ENCODE data around the gene DLGAP4.

Gene DLGAP4

DNA sequence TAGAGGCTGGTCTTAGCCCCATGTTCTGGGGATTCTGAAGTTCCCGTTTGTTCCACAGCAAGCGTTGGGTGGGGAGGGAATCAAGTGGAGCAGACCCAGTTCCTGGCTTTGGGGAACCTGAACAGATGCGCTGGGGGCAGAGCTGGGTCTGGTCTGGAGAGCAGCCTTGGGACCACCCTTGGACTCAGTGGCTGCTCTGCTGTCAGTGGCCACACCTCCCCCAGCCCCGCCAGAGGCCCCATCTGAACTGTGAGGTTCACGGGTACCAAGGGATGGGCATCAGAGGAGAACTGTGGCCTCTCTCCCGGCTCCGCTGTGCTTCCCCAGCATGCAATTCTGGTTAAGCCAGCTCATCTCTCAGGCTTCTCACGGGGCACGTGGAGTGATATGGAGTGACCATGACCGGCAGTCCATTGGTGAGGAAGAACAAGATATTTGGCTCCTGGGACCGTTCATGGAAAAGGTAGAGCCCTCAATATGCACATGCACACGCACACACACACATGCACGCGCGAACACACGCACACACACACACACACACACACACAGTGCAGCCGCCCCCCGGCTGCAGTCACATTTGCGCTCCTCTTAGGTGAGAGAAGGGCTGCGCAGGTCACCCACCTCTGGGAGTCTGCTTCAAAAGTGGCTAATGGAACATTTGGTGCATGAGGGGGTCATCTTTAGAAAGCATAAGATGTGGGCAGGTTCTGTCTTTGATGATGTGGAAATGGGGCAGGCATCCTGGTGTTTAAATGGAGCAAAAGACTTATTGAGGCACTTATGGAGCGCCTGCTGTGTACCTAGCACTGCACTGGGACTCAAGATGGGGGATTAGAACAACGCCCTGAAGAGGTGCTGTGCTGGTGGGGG is 6.0 kb downstream of the DLGAP4 start:
- Histone ChIP-seq H3K9me3 (ENCODE audit: insufficient read depth, low read depth, low read length) (no peaks in the 10 kb centered on the region), H3K27me3 (ENCODE audit: insufficient read depth, low read length) (peaks cover 34% of the 10 kb centered on the region), H3K9ac (ENCODE audit: low read depth, low read length) (no peak overlapping the region), H3K27ac (ENCODE audit: low read length) (no peak overlapping the region), H3K4me3 (ENCODE audit: low read length) (no peak overlapping the region), H3K36me3 (ENCODE audit: insufficient read depth, low read depth, low read length) (no peaks in the 10 kb centered on the region), H3K4me1 (ENCODE audit: insufficient read depth, low read length) (no peaks in the 10 kb centered on the region)

GRCh38 chr20:36312724-36313441 is 6.7 kb downstream of the DLGAP4 start:
- Histone ChIP-seq H3K4me3 (ENCODE audit: low read length) (no peak overlapping the region), H3K27me3 (ENCODE audit: insufficient read depth, low read length) (peaks cover 26% of the 10 kb centered on the region), H3K36me3 (ENCODE audit: insufficient read depth, low read depth, low read length) (no peaks in the 10 kb centered on the region)

GRCh38 chr20:36313476-36313875 is 7.3 kb downstream of the DLGAP4 start:
- Histone ChIP-seq H3K27me3 (ENCODE audit: insufficient read depth, low read length) (peaks cover 20% of the 10 kb centered on the region), H3K4me3 (ENCODE audit: low read length) (no peak overlapping the region), H3K36me3 (ENCODE audit: insufficient read depth, low read depth, low read length) (no peaks in the 10 kb centered on the region), H3K9me3 (ENCODE audit: insufficient read depth, low read depth, low read length) (no peaks in the 10 kb centered on the region), H3K27ac (ENCODE audit: low read length) (no peak overlapping the region), H3K9ac (ENCODE audit: low read depth, low read length) (no peak overlapping the region), H3K4me1 (ENCODE audit: insufficient read depth, low read length) (no peaks in the 10 kb centered on the region)

More at GRCh38 chr20:36312724-36313441, 6.7 kb downstream of the DLGAP4 start:
- H3K27ac ChIP-seq (ENCODE audit: low read length), result no peak overlapping the region
- no peak overlapping the region for H3K9ac ChIP-seq (ENCODE audit: low read depth, low read length)
- H3K4me1 ChIP-seq (ENCODE audit: insufficient read depth, low read length), result no peaks in the 10 kb centered on the region
- H3K9me3 ChIP-seq (ENCODE audit: insufficient read depth, low read depth, low read length), result no peaks in the 10 kb centered on the region

DNA sequence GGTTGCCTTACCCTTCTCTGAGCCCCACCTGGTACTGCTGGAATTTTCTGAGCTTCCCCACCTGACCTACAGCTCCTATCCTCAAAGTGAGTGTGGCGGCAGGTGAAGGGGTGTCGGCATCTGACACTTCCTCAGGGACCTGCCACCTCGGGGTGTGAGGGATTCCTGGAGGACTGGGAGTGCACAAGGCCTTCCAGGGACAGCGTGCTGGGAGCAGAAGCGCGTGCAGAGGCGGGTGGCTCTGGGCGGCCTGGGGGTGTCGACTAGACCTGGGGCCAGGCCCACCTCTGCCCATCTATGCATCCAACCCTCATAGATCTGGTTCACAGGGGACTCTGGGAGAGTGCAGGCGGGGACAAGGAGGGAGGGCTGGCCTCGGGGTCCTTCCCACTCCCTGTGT is 7.8 kb downstream of the DLGAP4 start:
- Histone ChIP-seq H3K36me3 (ENCODE audit: insufficient read depth, low read depth, low read length) (no peaks in the 10 kb centered on the region), H3K27ac (ENCODE audit: low read length) (no peak overlapping the region), H3K9me3 (ENCODE audit: insufficient read depth, low read depth, low read length) (no peaks in the 10 kb centered on the region), H3K4me1 (ENCODE audit: insufficient read depth, low read length) (no peaks in the 10 kb centered on the region), H3K4me3 (ENCODE audit: low read length) (no peak overlapping the region), H3K27me3 (ENCODE audit: insufficient read depth, low read length) (peaks cover 16% of the 10 kb centered on the region; the same call in 1 of the 2 replicates), H3K9ac (ENCODE audit: low read depth, low read length) (no peak overlapping the region)

GRCh38 chr20:36314734-36315544 is 8.8 kb downstream of the DLGAP4 start:
- H3K9ac ChIP-seq (ENCODE audit: low read depth, low read length), result no peak overlapping the region
- no peaks in the 10 kb centered on the region for H3K9me3 ChIP-seq (ENCODE audit: insufficient read depth, low read depth, low read length)
- peaks cover 7% of the 10 kb centered on the region; the same call in 1 of the 2 replicates for H3K27me3 ChIP-seq (ENCODE audit: insufficient read depth, low read length)
- no peak overlapping the region for H3K4me3 ChIP-seq (ENCODE audit: low read length)
- no peaks in the 10 kb centered on the region for H3K4me1 ChIP-seq (ENCODE audit: insufficient read depth, low read length)
- H3K36me3 ChIP-seq (ENCODE audit: insufficient read depth, low read depth, low read length), result no peaks in the 10 kb centered on the region
- H3K27ac ChIP-seq (ENCODE audit: low read length), result no peak overlapping the region

DNA sequence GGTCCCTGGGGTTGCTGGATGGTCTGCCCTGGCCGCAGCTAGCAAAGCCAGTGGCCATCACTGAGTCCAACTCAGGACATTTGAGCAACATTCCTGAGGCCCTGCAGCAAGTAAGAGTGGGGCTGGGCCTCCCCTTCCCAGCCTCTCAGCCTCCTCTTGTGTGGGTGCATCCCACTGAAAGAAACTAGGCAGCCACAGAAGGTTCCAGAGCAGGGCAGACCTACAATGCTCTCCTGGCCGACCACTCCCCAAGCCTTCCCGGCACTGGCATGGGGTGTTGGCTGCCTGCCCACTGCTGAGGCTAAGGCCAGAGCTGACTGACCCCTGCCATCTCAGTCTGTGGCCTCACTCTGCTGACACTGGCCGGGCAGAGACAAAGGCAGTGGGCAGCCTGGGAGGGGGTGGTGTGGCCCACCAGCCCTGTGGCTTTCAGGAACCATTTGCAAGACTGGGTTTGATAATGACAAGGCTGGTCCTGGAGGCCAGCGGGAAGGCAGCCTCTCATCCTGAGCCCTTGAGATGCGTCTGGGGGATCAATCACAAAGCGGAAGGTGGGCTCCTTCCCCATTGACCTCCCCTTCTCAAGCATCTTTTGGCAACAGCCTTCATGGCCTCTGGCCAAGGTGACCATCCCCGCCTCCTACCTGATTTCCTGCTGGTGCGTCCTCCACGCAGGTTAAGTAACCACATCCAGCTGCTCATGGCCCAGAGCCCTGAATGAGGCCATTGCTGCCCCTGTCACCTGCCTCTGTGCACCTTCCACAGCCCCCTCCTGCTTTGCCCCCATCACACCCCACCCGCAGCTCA is 9.6 kb downstream of the DLGAP4 start:
- Histone ChIP-seq H3K9ac (ENCODE audit: low read depth, low read length) (no peak overlapping the region), H3K4me3 (ENCODE audit: low read length) (no peak overlapping the region), H3K27ac (ENCODE audit: low read length) (no peak overlapping the region), H3K4me1 (ENCODE audit: insufficient read depth, low read length) (no peaks in the 10 kb centered on the region), H3K27me3 (ENCODE audit: insufficient read depth, low read length) (peaks cover 4% of the 10 kb centered on the region; the same call in 1 of the 2 replicates), H3K36me3 (ENCODE audit: insufficient read depth, low read depth, low read length) (no peaks in the 10 kb centered on the region), H3K9me3 (ENCODE audit: insufficient read depth, low read depth, low read length) (no peaks in the 10 kb centered on the region)

DNA sequence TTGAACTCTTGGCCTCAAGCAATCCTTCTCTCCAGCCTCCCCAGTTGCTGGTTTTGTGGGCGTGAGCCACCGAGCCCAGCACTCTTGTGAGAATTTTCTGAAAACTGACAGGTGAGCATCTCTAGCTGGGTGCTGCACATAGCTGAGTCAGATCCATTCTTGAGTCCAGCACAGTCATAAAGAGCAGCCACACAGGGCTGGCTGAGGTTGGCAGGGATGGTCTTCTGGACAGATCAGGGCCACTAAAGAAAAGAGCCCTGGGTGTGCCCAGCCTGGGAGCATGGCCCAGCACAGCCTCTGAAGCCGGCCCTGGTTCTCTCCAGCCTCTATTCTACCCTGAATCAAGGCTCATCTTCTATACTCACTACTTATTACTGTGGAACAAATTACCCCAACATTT is 11.5 kb downstream of the DLGAP4 start:
- Histone ChIP-seq H3K4me3 (ENCODE audit: low read length) (no peak overlapping the region), H3K27ac (ENCODE audit: low read length) (no peak overlapping the region), H3K27me3 (ENCODE audit: insufficient read depth, low read length) (no peaks in the 10 kb centered on the region), H3K4me1 (ENCODE audit: insufficient read depth, low read length) (no peaks in the 10 kb centered on the region), H3K36me3 (ENCODE audit: insufficient read depth, low read depth, low read length) (no peaks in the 10 kb centered on the region), H3K9me3 (ENCODE audit: insufficient read depth, low read depth, low read length) (no peaks in the 10 kb centered on the region), H3K9ac (ENCODE audit: low read depth, low read length) (no peak overlapping the region)

- H3K36me3 ChIP-seq (ENCODE audit: insufficient read depth, low read depth, low read length), result no peaks in the 10 kb centered on the region
- no peak overlapping the region for H3K4me3 ChIP-seq (ENCODE audit: low read length)
- H3K4me1 ChIP-seq (ENCODE audit: insufficient read depth, low read length), result no peaks in the 10 kb centered on the region
- H3K9me3 ChIP-seq (ENCODE audit: insufficient read depth, low read depth, low read length), result no peaks in the 10 kb centered on the region
- no peak overlapping the region for H3K27ac ChIP-seq (ENCODE audit: low read length)
- H3K9ac ChIP-seq (ENCODE audit: low read depth, low read length), result no peak overlapping the region
- no peaks in the 10 kb centered on the region for H3K27me3 ChIP-seq (ENCODE audit: insufficient read depth, low read length)
These were observed 12.0 kb downstream of the DLGAP4 start for GRCh38 chr20:36318166-36318565.

GRCh38 chr20:36319356-36320260 is 13.5 kb downstream of the DLGAP4 start:
- Histone ChIP-seq H3K27me3 (ENCODE audit: insufficient read depth, low read length) (no peaks in the 10 kb centered on the region), H3K9ac (ENCODE audit: low read depth, low read length) (no peak overlapping the region), H3K4me1 (ENCODE audit: insufficient read depth, low read length) (no peaks in the 10 kb centered on the region), H3K36me3 (ENCODE audit: insufficient read depth, low read depth, low read length) (no peaks in the 10 kb centered on the region), H3K9me3 (ENCODE audit: insufficient read depth, low read depth, low read length) (no peaks in the 10 kb centered on the region), H3K27ac (ENCODE audit: low read length) (no peak overlapping the region), H3K4me3 (ENCODE audit: low read length) (no peak overlapping the region)

GRCh38 chr20:36320261-36320897 is 14.2 kb downstream of the DLGAP4 start:
- Histone ChIP-seq H3K27me3 (ENCODE audit: insufficient read depth, low read length) (no peaks in the 10 kb centered on the region), H3K9ac (ENCODE audit: low read depth, low read length) (no peak overlapping the region), H3K9me3 (ENCODE audit: insufficient read depth, low read depth, low read length) (no peaks in the 10 kb centered on the region), H3K27ac (ENCODE audit: low read length) (no peak overlapping the region), H3K4me3 (ENCODE audit: low read length) (no peak overlapping the region), H3K36me3 (ENCODE audit: insufficient read depth, low read depth, low read length) (no peaks in the 10 kb centered on the region), H3K4me1 (ENCODE audit: insufficient read depth, low read length) (no peaks in the 10 kb centered on the region)
